ENCODE results near the gene DEPDC7. TPM values are rescaled to one million over a fixed set of nuclear protein-coding genes. Genes with fewer than 3 reads are reported as not detected.
"Not testable (repeated sequence)": the region's sequence is repeated elsewhere in the genome, so short reads cannot be mapped to it uniquely, and the experiment has no call there.

DEPDC7 gene
- total and polyA plus RNA-seq, 2 donors from 2014 or later, result 2.4 to 11.0 TPM

- Histone ChIP-seq H3K27me3 (ENCODE audit: control insufficient read depth, insufficient read depth, low read length) (no peaks in the 10 kb centered on the region), H3K27ac (ENCODE audit: low read depth in 2 of 2, low read length in 2 of 2) (no peak overlapping the region), H3K9me3 (ENCODE audit: control insufficient read depth in 2 of 3, insufficient read depth in 1 of 3, low read length in 3 of 3) (no peaks in the 10 kb centered on the region), H3K9ac (ENCODE audit: low read length in 3 of 3) (no peak overlapping the region), H3K36me3 (ENCODE audit: control insufficient read depth in 2 of 3, insufficient read depth in 3 of 3, low read length in 3 of 3) (no peaks in the 10 kb centered on the region), H3K4me3 (ENCODE audit: low read length in 3 of 3) (no peak overlapping the region), H3K4me1 (ENCODE audit: control insufficient read depth in 2 of 3, insufficient read depth in 2 of 3, low read depth in 1 of 3, low read length in 3 of 3) (no peaks in the 10 kb centered on the region)
- intact Hi-C loops (cut with DNase I), result no loop called here
- DNase-seq, result no peak
- FAIRE-seq, result no peak
- TF ChIP-seq CTCF (IDR thresholded peaks at IDR 0.05; ENCODE audit: borderline replicate concordance, extremely low read depth, insufficient read depth), result no peak
Observed at GRCh38 chr11:33028537-33028914, 12.8 kb downstream of the DEPDC7 start.

- H3K4me1 ChIP-seq (ENCODE audit: control insufficient read depth in 2 of 3, insufficient read depth in 2 of 3, low read depth in 1 of 3, low read length in 3 of 3); H3K4me3 ChIP-seq (ENCODE audit: low read length in 3 of 3); H3K27me3 ChIP-seq (ENCODE audit: control insufficient read depth, insufficient read depth, low read length); H3K9me3 ChIP-seq (ENCODE audit: control insufficient read depth in 2 of 3, insufficient read depth in 1 of 3, low read length in 3 of 3); intact Hi-C loops (cut with DNase I); H3K9ac ChIP-seq (ENCODE audit: low read length in 3 of 3); H3K27ac ChIP-seq (ENCODE audit: low read depth in 2 of 2, low read length in 2 of 2); FAIRE-seq; H3K36me3 ChIP-seq (ENCODE audit: control insufficient read depth in 2 of 3, insufficient read depth in 3 of 3, low read length in 3 of 3): not testable (repeated sequence)
- peak in 3 of 5 donors; percentile 27 to 34 (median 32) for DNase-seq
Observed at GRCh38 chr11:33029218-33029617, 13.5 kb downstream of the DEPDC7 start.

- Histone ChIP-seq H3K27ac (ENCODE audit: low read depth in 2 of 2, low read length in 2 of 2) (no peak overlapping the region), H3K9me3 (ENCODE audit: control insufficient read depth in 2 of 3, insufficient read depth in 1 of 3, low read length in 3 of 3) (no peaks in the 10 kb centered on the region), H3K4me3 (ENCODE audit: low read length in 3 of 3) (no peak overlapping the region), H3K27me3 (ENCODE audit: control insufficient read depth, insufficient read depth, low read length) (no peaks in the 10 kb centered on the region), H3K4me1 (ENCODE audit: control insufficient read depth in 2 of 3, insufficient read depth in 2 of 3, low read depth in 1 of 3, low read length in 3 of 3) (no peaks in the 10 kb centered on the region), H3K9ac (ENCODE audit: low read length in 3 of 3) (no peak overlapping the region), H3K36me3 (ENCODE audit: control insufficient read depth in 2 of 3, insufficient read depth in 3 of 3, low read length in 3 of 3) (no peaks in the 10 kb centered on the region)
- intact Hi-C loops (cut with DNase I), result no loop called here
- no peak for DNase-seq
- no peak for FAIRE-seq
- TF ChIP-seq CTCF (IDR thresholded peaks at IDR 0.05; ENCODE audit: borderline replicate concordance, extremely low read depth, insufficient read depth), result no peak
Observed at GRCh38 chr11:33033493-33033892, 17.8 kb downstream of the DEPDC7 start.

- intact Hi-C loops (cut with DNase I), result no loop called here
- FAIRE-seq, result no peak
- H3K36me3 ChIP-seq (ENCODE audit: control insufficient read depth in 2 of 3, insufficient read depth in 3 of 3, low read length in 3 of 3), result no peaks in the 10 kb centered on the region
- H3K4me3 ChIP-seq (ENCODE audit: low read length in 3 of 3), result peak overlapping the region in 1 of 3 donors; percentile 42
- no peak for DNase-seq
- H3K9me3 ChIP-seq (ENCODE audit: control insufficient read depth in 2 of 3, insufficient read depth in 1 of 3, low read length in 3 of 3), result no peaks in the 10 kb centered on the region
- TF ChIP-seq CTCF (IDR thresholded peaks at IDR 0.05; ENCODE audit: borderline replicate concordance, extremely low read depth, insufficient read depth), result no peak
- H3K27ac ChIP-seq (ENCODE audit: low read depth in 2 of 2, low read length in 2 of 2), result no peak overlapping the region
- no peaks in the 10 kb centered on the region for H3K4me1 ChIP-seq (ENCODE audit: control insufficient read depth in 2 of 3, insufficient read depth in 2 of 3, low read depth in 1 of 3, low read length in 3 of 3)
- no peak overlapping the region for H3K9ac ChIP-seq (ENCODE audit: low read length in 3 of 3)
- no peaks in the 10 kb centered on the region for H3K27me3 ChIP-seq (ENCODE audit: control insufficient read depth, insufficient read depth, low read length)
Observed at GRCh38 chr11:33035011-33035410, 19.3 kb downstream of the DEPDC7 start.

All from kidney (tissue), 14 donors.